Testis (tissue), 3 donors: ENCODE measurements around the gene ALG14. TPM values are rescaled to one million over a fixed set of nuclear protein-coding genes. Genes with fewer than 3 reads are reported as not detected.

ENCODE experiments used
- DNase-seq: peaks from one replicate; pipeline ENCODE4 v3.0.0-alpha.2; 2019
- H3K27ac ChIP-seq, 2 donors: fragments of 200-600 bp; sonication (generic); one replicate each; pipeline ENCODE4 v1.5.1; 2019
- H3K27me3 ChIP-seq: fragments of 200-600 bp; sonication (generic); one replicate; pipeline ENCODE4 v1.5.1; 2019
- H3K36me3 ChIP-seq: fragments of 200-600 bp; sonication (generic); one replicate; pipeline ENCODE4 v1.5.1; 2017; ENCODE audit warnings: low read depth; ENCODE audit errors: missing control alignments
- H3K4me1 ChIP-seq: fragments of 200-600 bp; sonication (generic); one replicate; pipeline ENCODE4 v1.5.1; 2019
- H3K4me3 ChIP-seq, 2 donors: fragments of 200-600 bp; sonication (generic); one replicate each; pipeline ENCODE4 v1.5.1; 2017 to 2019
- H3K9me3 ChIP-seq: fragments of 200-600 bp; sonication (generic); one replicate; pipeline ENCODE4 v1.5.1; 2017
- POLR2A ChIP-seq: fragments of 450-650 bp; IDR thresholded peaks from one replicate; pipeline ENCODE4 v1.6.1; 2017; ENCODE audit warnings: antibody characterized with exemption, mild to moderate bottlenecking, moderate library complexity
- WGBS, 2 donors: methylation state at CpG; one replicate each; pipeline ENCODE4 v1.1.5; 2018; 5-methylcytosine and 5-hydroxymethylcytosine counted together
- intact Hi-C: fragments of 100-400 bp; cut with DNase I; formaldehyde crosslinking; loops from one replicate; pipeline ENCODE4 v1.15.1; 2023; ENCODE audit warnings: low total_unique reads
- polyA plus RNA-seq: library from polyadenylated mRNA; stranded (reverse); fragments of 350-450 nt; fragmentation: Illumina TruSeq; extraction: RNeasy Lipid Tissue Mini Kit (QIAGEN cat#74804); gene quantifications from one replicate; pipeline ENCODE4 v1.2.3, GENCODE V29; 2014; ENCODE audit warnings: low read depth, low replicate concordance; ENCODE audit not compliant: insufficient read depth
- total RNA-seq, 2 donors: library from RNA; depleted of rRNA; stranded (reverse); fragments of >200 nt; gene quantifications; one replicate each; pipeline ENCODE4 v1.2.3, GENCODE V29; 2016
- TF ChIP-seq, protein P1 (sequence below), 3 experiments: fragments of 450-650 bp in 2 of 3; fragments of 200-600 bp in 1 of 3; sonication (generic) in 1 of 3; IDR thresholded peaks; one replicate each; pipeline ENCODE4 v1.5.1; 2016 to 2019; ENCODE audit warnings: antibody characterized with exemption in 3 of 3, mild to moderate bottlenecking in 2 of 3, moderate library complexity in 1 of 3

Gene ALG14
- total and polyA plus RNA-seq, 3 donors from 2014 or later, result 3.3 to 24.1 (median 5.3) TPM

DNA sequence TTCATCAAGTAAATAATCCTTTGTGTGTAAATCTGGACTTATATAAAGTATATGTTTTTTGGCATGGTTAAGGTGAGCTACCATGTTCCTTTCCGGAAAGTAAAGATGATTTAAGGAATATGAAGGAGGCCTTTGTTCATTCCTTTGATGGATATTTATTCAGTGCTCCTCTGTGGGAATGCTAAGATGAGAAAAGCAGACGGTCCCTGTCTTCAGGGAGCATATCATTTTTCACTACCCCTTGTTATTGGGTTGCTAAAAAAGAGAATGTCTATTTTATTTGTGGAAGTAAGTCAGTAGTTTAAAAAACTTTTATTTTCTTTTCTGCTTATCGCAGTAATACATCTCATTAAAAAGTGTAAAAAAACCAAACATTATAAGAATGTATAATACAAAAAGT is 110.8 kb downstream of the ALG14 start:
- intact Hi-C loops, result no loop called here
- DNase-seq, result no peak
- Histone ChIP-seq H3K4me1 (peaks cover 3% of the 10 kb centered on the region), H3K36me3 (no peaks in the 10 kb centered on the region), H3K27me3 (no peaks in the 10 kb centered on the region), H3K4me3 (no peak overlapping the region), H3K27ac (peak overlapping the region; percentile 22 to 90), H3K9me3 (no peaks in the 10 kb centered on the region)
- 49 to 68% methylated on average over 3 of the region's 3 CpGs for WGBS, 2 donors
- TF ChIP-seq, protein P1, sequence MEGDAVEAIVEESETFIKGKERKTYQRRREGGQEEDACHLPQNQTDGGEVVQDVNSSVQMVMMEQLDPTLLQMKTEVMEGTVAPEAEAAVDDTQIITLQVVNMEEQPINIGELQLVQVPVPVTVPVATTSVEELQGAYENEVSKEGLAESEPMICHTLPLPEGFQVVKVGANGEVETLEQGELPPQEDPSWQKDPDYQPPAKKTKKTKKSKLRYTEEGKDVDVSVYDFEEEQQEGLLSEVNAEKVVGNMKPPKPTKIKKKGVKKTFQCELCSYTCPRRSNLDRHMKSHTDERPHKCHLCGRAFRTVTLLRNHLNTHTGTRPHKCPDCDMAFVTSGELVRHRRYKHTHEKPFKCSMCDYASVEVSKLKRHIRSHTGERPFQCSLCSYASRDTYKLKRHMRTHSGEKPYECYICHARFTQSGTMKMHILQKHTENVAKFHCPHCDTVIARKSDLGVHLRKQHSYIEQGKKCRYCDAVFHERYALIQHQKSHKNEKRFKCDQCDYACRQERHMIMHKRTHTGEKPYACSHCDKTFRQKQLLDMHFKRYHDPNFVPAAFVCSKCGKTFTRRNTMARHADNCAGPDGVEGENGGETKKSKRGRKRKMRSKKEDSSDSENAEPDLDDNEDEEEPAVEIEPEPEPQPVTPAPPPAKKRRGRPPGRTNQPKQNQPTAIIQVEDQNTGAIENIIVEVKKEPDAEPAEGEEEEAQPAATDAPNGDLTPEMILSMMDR (IDR thresholded peaks at IDR 0.05), result no peak
- no peak for TF ChIP-seq POLR2A

- 75 to 89% methylated on average over 7 of the region's 7 CpGs for WGBS, 2 donors
- Histone ChIP-seq H3K36me3 (no peaks in the 10 kb centered on the region), H3K9me3 (no peaks in the 10 kb centered on the region), H3K4me3 (no peak overlapping the region), H3K27me3 (no peaks in the 10 kb centered on the region), H3K27ac (peak overlapping the region; percentile 22 to 90), H3K4me1 (peaks cover 3% of the 10 kb centered on the region)
- no peak for DNase-seq
- intact Hi-C loops, result no loop called here
- TF ChIP-seq, protein P1 (IDR thresholded peaks at IDR 0.05), result no peak
- TF ChIP-seq POLR2A, result no peak
Observed at GRCh38 chr1:94961582-94961981, 111.2 kb downstream of the ALG14 start.

- intact Hi-C loops, result no loop called here
- Histone ChIP-seq H3K4me1 (peaks cover 5% of the 10 kb centered on the region), H3K9me3 (no peaks in the 10 kb centered on the region), H3K27ac (no peak overlapping the region), H3K36me3 (no peaks in the 10 kb centered on the region), H3K4me3 (no peak overlapping the region), H3K27me3 (no peaks in the 10 kb centered on the region)
- WGBS, 2 donors, result 100% methylated on average over 1 of the region's 1 CpG
- TF ChIP-seq, protein P1 (IDR thresholded peaks at IDR 0.05), result no peak
- no peak for TF ChIP-seq POLR2A
- no peak for DNase-seq
Observed at GRCh38 chr1:94958081-94958480, 114.7 kb downstream of the ALG14 start.

DNA sequence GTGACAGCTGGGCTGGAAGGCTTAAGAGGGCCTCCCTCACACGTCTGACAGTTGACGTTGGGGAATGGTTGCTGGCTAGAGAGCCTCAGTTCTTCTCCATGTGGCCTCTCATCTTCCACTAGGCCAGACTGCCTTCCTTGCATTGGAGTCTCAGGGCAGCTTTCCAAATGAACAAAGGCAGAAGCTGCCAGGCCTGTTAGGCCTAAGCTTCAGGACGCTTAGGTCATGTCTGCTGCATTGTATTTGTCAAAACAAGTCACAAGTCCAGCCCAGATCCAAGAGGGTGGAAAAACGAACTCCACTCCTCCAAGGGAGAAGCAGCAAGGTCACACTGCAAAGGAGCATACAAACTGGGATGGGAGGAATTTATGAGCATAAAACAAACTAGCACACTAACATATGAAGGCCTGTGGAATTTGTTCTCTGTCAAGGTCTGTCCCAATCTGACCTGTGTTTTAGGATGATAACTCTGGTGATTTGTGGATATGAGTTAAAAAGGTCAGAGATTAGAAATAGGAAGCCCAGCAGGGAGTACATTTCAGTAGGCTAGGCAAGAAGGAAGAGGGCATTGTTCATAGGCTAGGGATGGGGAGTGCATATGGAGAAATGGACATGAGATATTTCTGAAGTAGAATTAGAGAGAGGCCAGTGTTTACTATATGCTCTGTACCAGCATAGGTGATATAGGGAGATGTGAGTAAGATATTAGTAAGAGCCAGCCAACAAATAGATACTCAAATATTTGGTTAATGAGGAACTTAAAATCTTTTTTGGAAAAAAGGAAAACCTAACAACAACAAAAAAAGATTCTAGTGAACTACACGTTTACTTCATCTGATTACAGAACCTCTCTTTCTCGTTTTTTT is 116.8 kb downstream of the ALG14 start:
- DNase-seq, result peak; percentile 49
- peaks cover 5% of the 10 kb centered on the region for H3K4me1 ChIP-seq
- no peaks in the 10 kb centered on the region for H3K9me3 ChIP-seq
- 48 to 52% methylated on average over 6 of the region's 6 CpGs for WGBS, 2 donors
- no peaks in the 10 kb centered on the region for H3K36me3 ChIP-seq
- TF ChIP-seq, protein P1 (IDR thresholded peaks at IDR 0.05), result no peak
- no peak for TF ChIP-seq POLR2A
- H3K4me3 ChIP-seq, result no peak overlapping the region
- intact Hi-C loops, result no loop called here
- peak overlapping the region; percentile 26 to 44 for H3K27ac ChIP-seq
- H3K27me3 ChIP-seq, result no peaks in the 10 kb centered on the region
